Measurements from ENCODE around the gene RPH3AL. TPM values are rescaled to one million over a fixed set of nuclear protein-coding genes. Genes with fewer than 3 reads are reported as not detected.
A peak's percentile ranks its signal among the peaks of the same experiment; 100 is the strongest.

The RPH3AL gene
- total and polyA plus RNA-seq, 2 of the 8 experiments (the other 6 are each of a cell fraction or from before 2014, with no cell fraction given) = 5.6 to 5.8 TPM

DNA sequence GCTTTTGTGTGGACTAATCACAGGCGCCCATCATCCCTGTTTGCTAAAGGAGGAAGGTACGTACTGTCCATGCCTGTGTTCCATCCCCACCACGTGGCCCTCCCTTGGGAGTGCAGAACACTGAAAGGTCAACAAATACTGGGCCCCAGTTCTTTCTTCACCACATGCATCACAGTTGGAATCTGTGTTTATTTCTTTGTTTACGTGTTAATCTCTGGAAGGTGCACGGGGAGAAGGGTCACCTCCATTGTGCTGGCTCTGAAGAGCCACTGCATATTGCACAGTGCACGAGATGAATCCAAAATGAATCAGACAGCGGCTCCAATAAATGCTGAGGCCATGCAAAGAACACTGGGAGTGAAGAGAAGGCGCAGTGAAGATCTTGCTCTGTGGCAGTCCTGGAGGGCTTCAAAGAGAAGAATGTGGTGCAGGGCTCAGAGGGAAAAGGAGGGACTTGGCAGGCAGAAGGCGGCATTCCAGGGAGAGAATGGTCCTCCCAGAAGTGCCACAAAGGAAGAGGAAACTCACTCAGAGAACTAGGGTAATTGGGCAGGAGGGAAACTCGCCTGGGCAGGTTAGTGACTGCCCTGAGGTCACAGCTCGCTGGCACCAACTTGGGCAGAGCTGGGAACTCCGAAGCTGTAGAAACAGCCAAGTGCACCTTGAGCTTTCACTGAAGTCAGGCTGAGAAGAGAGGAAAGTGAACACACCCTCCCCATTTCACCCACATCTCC is 3.7 kb downstream of the RPH3AL start:
- DNase-seq (ENCODE audit: low read depth in 1 of 2, low spot score in 2 of 2) = no peak
- Histone ChIP-seq H4K5ac (ENCODE audit: insufficient read length, low read depth, low read length) (no peak overlapping the region), H3K23ac (ENCODE audit: insufficient read length) (no peak overlapping the region), H3K27me3 (replicated peaks in 1 of 4; ENCODE audit: control insufficient read depth in 3 of 4, extremely low read depth in 1 of 4, insufficient read depth in 3 of 4, low read length in 3 of 4) (no peaks in the 10 kb centered on the region), H3K79me2 (ENCODE audit: control insufficient read depth in 1 of 2, insufficient read depth in 2 of 2, low read length in 2 of 2) (no peaks in the 10 kb centered on the region), H3K4me2 (ENCODE audit: insufficient read depth in 1 of 2, low read depth in 2 of 2, low read length in 2 of 2) (no peak overlapping the region), H2BK15ac (ENCODE audit: low read length) (no peak overlapping the region), H3K9me3 (ENCODE audit: insufficient read depth in 2 of 2, low read depth in 1 of 2, low read length in 1 of 2) (no peaks in the 10 kb centered on the region), H3K23me2 (ENCODE audit: low read depth, low read length) (peaks cover 7% of the 10 kb centered on the region; the same call in 1 of the 2 replicates), H2AFZ (ENCODE audit: low read length) (no peak overlapping the region), H3K14ac (ENCODE audit: insufficient read length) (no peak overlapping the region), H3K9ac (replicated peaks in 1 of 4; ENCODE audit: extremely low read depth in 1 of 4, low read depth in 3 of 4, low read length in 3 of 4) (no peak overlapping the region), H2AK5ac (ENCODE audit: low read depth, low read length) (no peak overlapping the region), H3K27ac (ENCODE audit: low read depth, low read length) (no peak overlapping the region), H4K20me1 (replicated peaks in 1 of 2; ENCODE audit: control insufficient read depth in 1 of 2, insufficient read depth in 2 of 2, low read length in 2 of 2) (peaks cover 0 to 3% of the 10 kb centered on the region in 2 experiments), H2BK5ac (ENCODE audit: low read depth, low read length) (no peak overlapping the region), H3K4ac (replicated peaks; ENCODE audit: insufficient read length, low read depth, low read length) (peak overlapping the region; percentile 4), H3K18ac (ENCODE audit: extremely low read depth, low read length) (no peak overlapping the region), H2BK12ac (ENCODE audit: low read depth, low read length) (no peak overlapping the region), H2BK20ac (ENCODE audit: low read length) (no peak overlapping the region; the same call in 1 of the 2 replicates), H3K4me1 (replicated peaks in 1 of 4; ENCODE audit: control insufficient read depth in 3 of 4, insufficient read depth in 4 of 4, low read length in 3 of 4) (peaks cover 0 to 9% (median 3%) of the 10 kb centered on the region in 4 experiments; a peak in 4 of 7 replicates), H3K56ac (replicated peaks; ENCODE audit: insufficient read length, low read depth, low read length) (no peak overlapping the region), H2BK120ac (replicated peaks; ENCODE audit: low read depth, low read length) (no peak overlapping the region), H3K79me1 (ENCODE audit: low read depth, low read length) (no peaks in the 10 kb centered on the region), H3K36me3 (ENCODE audit: control insufficient read depth in 2 of 4, insufficient read depth in 4 of 4, low read length in 3 of 4) (no peaks in the 10 kb centered on the region), H4K91ac (replicated peaks; ENCODE audit: insufficient read length, low read length) (no peak overlapping the region), H4K8ac (ENCODE audit: extremely low read depth, insufficient read depth, low read length) (no peak overlapping the region; the same call in 1 of the 2 replicates), H3K4me3 (ENCODE audit: extremely low read depth in 1 of 4, insufficient read depth in 2 of 4, low read depth in 3 of 4, low read length in 4 of 4) (no peak overlapping the region)
- ChIA-PET CTCF (ENCODE audit: partially characterized antibody) (interaction anchor here (0.6 kb wide), 1 partner anchor 57 kb away, joined by 3 read pairs; no protein-coding TSS in a partner anchor), POLR2A (ENCODE audit: partially characterized antibody) (no interaction called here)
- TF ChIP-seq CHD2 (IDR thresholded peaks at IDR 0.05; ENCODE audit: low read length) (no peak), RAD21 (IDR thresholded peaks at IDR 0.05 in 1 of 2, conservative IDR thresholded peaks at IDR 0.05 in 1 of 2; ENCODE audit: low read depth in 2 of 2, low read length in 2 of 2) (peak; percentile 19 to 27; a peak in 3 of 4 replicates)
- WGBS, 2 experiments (ENCODE audit: extremely low coverage in 1 of 2, insufficient coverage in 1 of 2, insufficient read length in 1 of 2, insufficient replicate concordance in 2 of 2, low coverage in 1 of 2, low lambda C conversion rate in 2 of 2, missing lambda C conversion rate in 1 of 2) = 78% methylated on average over 12 of the region's 12 CpGs; no CpG with 5 or more reads in 1 of the 2 experiments
- FAIRE-seq = no peak

Measured in H1 (cell line).